Activated T-cell treated with anti-CD3 and anti-CD28 coated beads, Interleukin-2, amount 50 U/mL, for 24 hours (primary cell): ENCODE measurements around the gene RAD21L1.
A peak's percentile ranks its signal among the peaks of the same experiment; 100 is the strongest.

Experiments used
- DNase-seq: peaks from one replicate; pipeline ENCODE4 v3.0.0-alpha.2; 2020
- H3K27ac Mint-ChIP-seq: 2 replicates; pipeline ENCODE4 v1.8.0; 2020; ENCODE audit warnings: mild to moderate bottlenecking, mixed read lengths
- H3K27me3 Mint-ChIP-seq: 2 replicates; pipeline ENCODE4 v1.8.0; 2020; ENCODE audit warnings: mixed read lengths
- H3K36me3 Mint-ChIP-seq: 2 replicates; pipeline ENCODE4 v1.8.0; 2020; ENCODE audit warnings: low read depth, mixed read lengths
- H3K4me1 Mint-ChIP-seq: 2 replicates; pipeline ENCODE4 v1.8.0; 2020; ENCODE audit warnings: low read depth, mixed read lengths
- H3K4me3 Mint-ChIP-seq: 2 replicates; pipeline ENCODE4 v1.8.0; 2020; ENCODE audit warnings: mild to moderate bottlenecking, moderate library complexity, mixed read lengths
- H3K9me3 Mint-ChIP-seq: 2 replicates; pipeline ENCODE4 v1.8.0; 2020; ENCODE audit warnings: mixed read lengths

The RAD21L1 gene

GRCh38 chr20:1281279-1282057 lies 55.6 kb downstream of the RAD21L1 start:
- DNase-seq: peak; percentile 23
- H3K36me3 Mint-ChIP-seq: no peaks in the 10 kb centered on the region
- no peaks in the 10 kb centered on the region for H3K9me3 Mint-ChIP-seq
- no peaks in the 10 kb centered on the region for H3K27me3 Mint-ChIP-seq
- H3K27ac Mint-ChIP-seq: peak overlapping the region; percentile 19
- H3K4me1 Mint-ChIP-seq: peaks cover 47% of the 10 kb centered on the region
- H3K4me3 Mint-ChIP-seq: no peak overlapping the region

GRCh38 chr20:1282966-1283365 lies 57.1 kb downstream of the RAD21L1 start:
- no peaks in the 10 kb centered on the region for H3K9me3 Mint-ChIP-seq
- peaks cover 61% of the 10 kb centered on the region for H3K4me1 Mint-ChIP-seq
- no peak overlapping the region for H3K4me3 Mint-ChIP-seq
- H3K36me3 Mint-ChIP-seq: no peaks in the 10 kb centered on the region
- no peak overlapping the region for H3K27ac Mint-ChIP-seq
- H3K27me3 Mint-ChIP-seq: no peaks in the 10 kb centered on the region
- peak; percentile 25 for DNase-seq

GRCh38 chr20:1283522-1284510 lies 58.0 kb downstream of the RAD21L1 start:
- H3K4me3 Mint-ChIP-seq: no peak overlapping the region
- DNase-seq: peak; percentile 20
- H3K36me3 Mint-ChIP-seq: peaks cover 2% of the 10 kb centered on the region
- H3K4me1 Mint-ChIP-seq: peaks cover 65% of the 10 kb centered on the region
- no peaks in the 10 kb centered on the region for H3K9me3 Mint-ChIP-seq
- H3K27me3 Mint-ChIP-seq: no peaks in the 10 kb centered on the region
- no peak overlapping the region for H3K27ac Mint-ChIP-seq

- Mint-ChIP-seq H3K4me3 (peak overlapping the region; percentile 57), H3K27ac (peak overlapping the region; percentile 88), H3K4me1 (peaks cover 63% of the 10 kb centered on the region), H3K27me3 (no peaks in the 10 kb centered on the region), H3K36me3 (peaks cover 2% of the 10 kb centered on the region), H3K9me3 (no peaks in the 10 kb centered on the region)
- no peak for DNase-seq
Measured at GRCh38 chr20:1286267-1287024, 60.6 kb downstream of the RAD21L1 start.

GRCh38 chr20:1287306-1287705 lies 61.5 kb downstream of the RAD21L1 start:
- H3K27me3 Mint-ChIP-seq: no peaks in the 10 kb centered on the region
- peak overlapping the region; percentile 88 for H3K27ac Mint-ChIP-seq
- H3K36me3 Mint-ChIP-seq: peaks cover 2% of the 10 kb centered on the region
- peaks cover 68% of the 10 kb centered on the region for H3K4me1 Mint-ChIP-seq
- no peak for DNase-seq
- H3K9me3 Mint-ChIP-seq: no peaks in the 10 kb centered on the region
- peak overlapping the region; percentile 57 for H3K4me3 Mint-ChIP-seq

- Mint-ChIP-seq H3K36me3 (peaks cover 2% of the 10 kb centered on the region), H3K27ac (peak overlapping the region; percentile 23), H3K9me3 (no peaks in the 10 kb centered on the region), H3K4me3 (no peak overlapping the region), H3K4me1 (peaks cover 70% of the 10 kb centered on the region), H3K27me3 (no peaks in the 10 kb centered on the region)
- DNase-seq: no peak
Measured at GRCh38 chr20:1287787-1288569, 62.1 kb downstream of the RAD21L1 start.

- peaks cover 3% of the 10 kb centered on the region for H3K36me3 Mint-ChIP-seq
- H3K4me3 Mint-ChIP-seq: no peak overlapping the region
- no peak for DNase-seq
- no peaks in the 10 kb centered on the region for H3K27me3 Mint-ChIP-seq
- H3K9me3 Mint-ChIP-seq: no peaks in the 10 kb centered on the region
- H3K27ac Mint-ChIP-seq: no peak overlapping the region
- H3K4me1 Mint-ChIP-seq: peaks cover 50% of the 10 kb centered on the region
Measured at GRCh38 chr20:1291191-1291741, 65.4 kb downstream of the RAD21L1 start.

GRCh38 chr20:1292620-1293019 lies 66.8 kb downstream of the RAD21L1 start:
- no peaks in the 10 kb centered on the region for H3K9me3 Mint-ChIP-seq
- no peaks in the 10 kb centered on the region for H3K27me3 Mint-ChIP-seq
- peaks cover 3% of the 10 kb centered on the region for H3K36me3 Mint-ChIP-seq
- no peak for DNase-seq
- no peak overlapping the region for H3K4me3 Mint-ChIP-seq
- H3K4me1 Mint-ChIP-seq: peaks cover 36% of the 10 kb centered on the region
- H3K27ac Mint-ChIP-seq: no peak overlapping the region

- no peaks in the 10 kb centered on the region for H3K9me3 Mint-ChIP-seq
- no peaks in the 10 kb centered on the region for H3K27me3 Mint-ChIP-seq
- peaks cover 30% of the 10 kb centered on the region for H3K4me1 Mint-ChIP-seq
- no peak overlapping the region for H3K27ac Mint-ChIP-seq
- no peak for DNase-seq
- H3K4me3 Mint-ChIP-seq: no peak overlapping the region
- H3K36me3 Mint-ChIP-seq: peaks cover 1% of the 10 kb centered on the region
Measured at GRCh38 chr20:1293641-1294379, 68.0 kb downstream of the RAD21L1 start.

- H3K36me3 Mint-ChIP-seq: peaks cover 1% of the 10 kb centered on the region
- H3K27ac Mint-ChIP-seq: no peak overlapping the region
- H3K27me3 Mint-ChIP-seq: no peaks in the 10 kb centered on the region
- peaks cover 31% of the 10 kb centered on the region for H3K4me1 Mint-ChIP-seq
- H3K4me3 Mint-ChIP-seq: no peak overlapping the region
- DNase-seq: no peak
- H3K9me3 Mint-ChIP-seq: no peaks in the 10 kb centered on the region
Measured at GRCh38 chr20:1294497-1294896, 68.7 kb downstream of the RAD21L1 start.

GRCh38 chr20:1295276-1295930 lies 69.6 kb downstream of the RAD21L1 start:
- H3K4me1 Mint-ChIP-seq: peaks cover 36% of the 10 kb centered on the region
- no peak overlapping the region for H3K4me3 Mint-ChIP-seq
- H3K27me3 Mint-ChIP-seq: no peaks in the 10 kb centered on the region
- DNase-seq: no peak
- H3K27ac Mint-ChIP-seq: no peak overlapping the region
- peaks cover 1% of the 10 kb centered on the region for H3K36me3 Mint-ChIP-seq
- no peaks in the 10 kb centered on the region for H3K9me3 Mint-ChIP-seq

GRCh38 chr20:1296117-1296610 lies 70.3 kb downstream of the RAD21L1 start:
- no peak for DNase-seq
- peaks cover 5% of the 10 kb centered on the region for H3K36me3 Mint-ChIP-seq
- no peaks in the 10 kb centered on the region for H3K9me3 Mint-ChIP-seq
- H3K4me1 Mint-ChIP-seq: peaks cover 40% of the 10 kb centered on the region
- no peak overlapping the region for H3K4me3 Mint-ChIP-seq
- H3K27ac Mint-ChIP-seq: no peak overlapping the region
- no peaks in the 10 kb centered on the region for H3K27me3 Mint-ChIP-seq
